ENCODE results near the gene FRMD4B.

FRMD4B gene

DNA sequence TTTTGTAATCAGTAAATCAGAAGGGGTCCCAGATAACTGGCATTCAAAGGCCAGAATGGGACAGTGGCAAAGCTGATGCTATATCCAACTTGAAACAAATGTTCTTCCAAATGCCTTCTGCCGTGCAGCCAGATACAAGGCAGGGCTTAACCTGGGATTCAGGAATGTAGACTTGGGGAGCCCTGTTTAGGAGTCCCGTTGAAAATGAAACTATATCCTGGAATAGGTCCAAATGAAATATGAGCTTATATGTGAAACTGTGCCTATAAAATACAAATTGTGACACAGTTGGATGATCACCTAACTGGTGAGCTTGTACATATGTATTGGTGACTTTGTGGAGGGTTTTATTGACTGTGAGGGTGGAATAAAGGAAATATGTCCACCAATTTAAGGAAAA, 28.7 kb downstream of the FRMD4B start:
- no peak overlapping the region for H3K4me2 ChIP-seq (ENCODE audit: low read depth, low read length, poor library complexity, severe bottlenecking)
- H3K79me2 ChIP-seq (ENCODE audit: insufficient read depth, low read length), result no peaks in the 10 kb centered on the region
- no peaks in the 10 kb centered on the region for H3K9me3 ChIP-seq (ENCODE audit: insufficient read depth, low read depth, low read length)
- H3K9me2 ChIP-seq (replicated peaks; ENCODE audit: low read depth, low read length), result no peaks in the 10 kb centered on the region
- no peaks in the 10 kb centered on the region for H3K27me3 ChIP-seq (ENCODE audit: insufficient read depth, low read length, poor library complexity, severe bottlenecking)
- H3K9ac ChIP-seq (ENCODE audit: low read depth, low read length, poor library complexity, severe bottlenecking), result no peak overlapping the region
- H3K4me1 ChIP-seq (ENCODE audit: insufficient read depth, low read length, poor library complexity, severe bottlenecking), result no peaks in the 10 kb centered on the region
- no peaks in the 10 kb centered on the region for H4K20me1 ChIP-seq (ENCODE audit: insufficient read depth, low read length, poor library complexity, severe bottlenecking)
- H3K4me3 ChIP-seq (ENCODE audit: low read length, poor library complexity, severe bottlenecking), result no peak overlapping the region
- H3K36me3 ChIP-seq (ENCODE audit: insufficient read depth, low read length), result no peaks in the 10 kb centered on the region
- H3F3A ChIP-seq (ENCODE audit: low read depth), result no peaks in the 10 kb centered on the region
- no peak overlapping the region for H2AFZ ChIP-seq (ENCODE audit: low read length)
- TF ChIP-seq, protein P1, sequence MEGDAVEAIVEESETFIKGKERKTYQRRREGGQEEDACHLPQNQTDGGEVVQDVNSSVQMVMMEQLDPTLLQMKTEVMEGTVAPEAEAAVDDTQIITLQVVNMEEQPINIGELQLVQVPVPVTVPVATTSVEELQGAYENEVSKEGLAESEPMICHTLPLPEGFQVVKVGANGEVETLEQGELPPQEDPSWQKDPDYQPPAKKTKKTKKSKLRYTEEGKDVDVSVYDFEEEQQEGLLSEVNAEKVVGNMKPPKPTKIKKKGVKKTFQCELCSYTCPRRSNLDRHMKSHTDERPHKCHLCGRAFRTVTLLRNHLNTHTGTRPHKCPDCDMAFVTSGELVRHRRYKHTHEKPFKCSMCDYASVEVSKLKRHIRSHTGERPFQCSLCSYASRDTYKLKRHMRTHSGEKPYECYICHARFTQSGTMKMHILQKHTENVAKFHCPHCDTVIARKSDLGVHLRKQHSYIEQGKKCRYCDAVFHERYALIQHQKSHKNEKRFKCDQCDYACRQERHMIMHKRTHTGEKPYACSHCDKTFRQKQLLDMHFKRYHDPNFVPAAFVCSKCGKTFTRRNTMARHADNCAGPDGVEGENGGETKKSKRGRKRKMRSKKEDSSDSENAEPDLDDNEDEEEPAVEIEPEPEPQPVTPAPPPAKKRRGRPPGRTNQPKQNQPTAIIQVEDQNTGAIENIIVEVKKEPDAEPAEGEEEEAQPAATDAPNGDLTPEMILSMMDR (conservative IDR thresholded peaks at IDR 0.05; ENCODE audit: low read length), result no peak
- TF ChIP-seq EZH2phosphoT487 (IDR thresholded peaks at IDR 0.05; ENCODE audit: borderline replicate concordance), result no peak

DNA sequence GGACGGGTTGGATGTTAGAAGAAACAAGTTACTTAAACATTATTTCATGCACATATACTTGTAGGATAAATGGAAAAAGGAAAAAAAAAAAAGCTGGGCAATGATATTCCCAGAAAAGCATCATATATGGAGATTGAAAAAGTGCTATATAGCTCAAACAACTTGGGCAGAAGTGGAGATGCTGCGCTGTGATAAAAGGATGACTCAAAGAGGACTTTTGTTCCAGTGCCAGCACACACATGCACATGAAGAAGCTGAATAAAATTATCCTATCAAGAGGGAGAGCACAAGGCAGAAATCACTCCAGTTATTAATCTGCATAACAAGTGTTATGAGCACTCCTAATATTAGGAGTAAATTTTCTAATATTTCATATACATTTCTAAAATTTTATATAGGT, 30.9 kb downstream of the FRMD4B start:
- H3F3A ChIP-seq (ENCODE audit: low read depth), result no peaks in the 10 kb centered on the region
- H3K9me3 ChIP-seq (ENCODE audit: insufficient read depth, low read depth, low read length), result no peaks in the 10 kb centered on the region
- H3K36me3 ChIP-seq (ENCODE audit: insufficient read depth, low read length), result no peaks in the 10 kb centered on the region
- H3K4me3 ChIP-seq (ENCODE audit: low read length, poor library complexity, severe bottlenecking), result no peak overlapping the region
- no peaks in the 10 kb centered on the region for H3K9me2 ChIP-seq (replicated peaks; ENCODE audit: low read depth, low read length)
- H4K20me1 ChIP-seq (ENCODE audit: insufficient read depth, low read length, poor library complexity, severe bottlenecking), result no peaks in the 10 kb centered on the region
- TF ChIP-seq EZH2phosphoT487 (IDR thresholded peaks at IDR 0.05; ENCODE audit: borderline replicate concordance), result no peak
- TF ChIP-seq, protein P1 (conservative IDR thresholded peaks at IDR 0.05; ENCODE audit: low read length), result no peak
- no peak overlapping the region for H3K9ac ChIP-seq (ENCODE audit: low read depth, low read length, poor library complexity, severe bottlenecking)
- no peaks in the 10 kb centered on the region for H3K4me1 ChIP-seq (ENCODE audit: insufficient read depth, low read length, poor library complexity, severe bottlenecking)
- H3K4me2 ChIP-seq (ENCODE audit: low read depth, low read length, poor library complexity, severe bottlenecking), result no peak overlapping the region
- no peaks in the 10 kb centered on the region for H3K27me3 ChIP-seq (ENCODE audit: insufficient read depth, low read length, poor library complexity, severe bottlenecking)
- no peak overlapping the region for H2AFZ ChIP-seq (ENCODE audit: low read length)
- no peaks in the 10 kb centered on the region for H3K79me2 ChIP-seq (ENCODE audit: insufficient read depth, low read length)

- Histone ChIP-seq H3K4me2 (ENCODE audit: low read depth, low read length, poor library complexity, severe bottlenecking) (no peak overlapping the region), H2AFZ (ENCODE audit: low read length) (no peak overlapping the region), H3K4me1 (ENCODE audit: insufficient read depth, low read length, poor library complexity, severe bottlenecking) (no peaks in the 10 kb centered on the region), H3K36me3 (ENCODE audit: insufficient read depth, low read length) (no peaks in the 10 kb centered on the region), H3K9ac (ENCODE audit: low read depth, low read length, poor library complexity, severe bottlenecking) (no peak overlapping the region), H4K20me1 (ENCODE audit: insufficient read depth, low read length, poor library complexity, severe bottlenecking) (no peaks in the 10 kb centered on the region), H3K9me2 (replicated peaks; ENCODE audit: low read depth, low read length) (no peaks in the 10 kb centered on the region), H3K27me3 (ENCODE audit: insufficient read depth, low read length, poor library complexity, severe bottlenecking) (no peaks in the 10 kb centered on the region), H3K79me2 (ENCODE audit: insufficient read depth, low read length) (no peaks in the 10 kb centered on the region), H3K4me3 (ENCODE audit: low read length, poor library complexity, severe bottlenecking) (no peak overlapping the region), H3F3A (ENCODE audit: low read depth) (no peaks in the 10 kb centered on the region), H3K9me3 (ENCODE audit: insufficient read depth, low read depth, low read length) (no peaks in the 10 kb centered on the region)
- TF ChIP-seq, protein P1 (conservative IDR thresholded peaks at IDR 0.05; ENCODE audit: low read length), result no peak
- TF ChIP-seq EZH2phosphoT487 (IDR thresholded peaks at IDR 0.05; ENCODE audit: borderline replicate concordance), result no peak
These were observed 32.4 kb downstream of the FRMD4B start for GRCh38 chr3:69353503-69353902.

All from Loucy (cell line).